WTC11 (cell line): Measurements from ENCODE around the gene ZSCAN21. TPM values are rescaled to one million over a fixed set of nuclear protein-coding genes. Genes with fewer than 3 reads are reported as not detected.

ENCODE experiments used
- ATAC-seq: fragments of 200-7000 bp; cut with Tn5 transposase; 2 replicates; pipeline ENCODE4 v1.10.0; 2021; ENCODE audit warnings: mild to moderate bottlenecking, moderate library complexity
- CTCF ChIA-PET: fragments of 300-600 bp; sonication (Branson Sonifier 250); formaldehyde crosslinking; loops from one replicate; lab custom pipeline; 2021; ENCODE audit warnings: antibody characterized with exemption; lab: Charles Lee
- POLR2A ChIA-PET: fragments of 350-600 bp; sonication (Branson Sonifier 250); formaldehyde crosslinking; loops from one replicate; lab custom pipeline; 2021; ENCODE audit warnings: antibody characterized with exemption; lab: Charles Lee
- DNase-seq: peaks from one replicate; pipeline ENCODE4 v3.0.0; 2021; ENCODE audit warnings: low spot score
- H3K27ac Mint-ChIP-seq: 2 replicates; pipeline ENCODE4 v1.8.0; 2021; ENCODE audit warnings: mixed read lengths
- H3K27me3 Mint-ChIP-seq: 2 replicates; pipeline ENCODE4 v1.8.0; 2021; ENCODE audit warnings: low read depth, mild to moderate bottlenecking, moderate library complexity, mixed read lengths
- H3K36me3 Mint-ChIP-seq: 2 replicates; pipeline ENCODE4 v1.8.0; 2021; ENCODE audit warnings: mixed read lengths
- H3K4me1 Mint-ChIP-seq: 2 replicates; pipeline ENCODE4 v1.8.0; 2022; ENCODE audit warnings: mixed read lengths
- H3K4me3 Mint-ChIP-seq: 2 replicates; pipeline ENCODE4 v1.8.0; 2021; ENCODE audit warnings: mild to moderate bottlenecking, moderate library complexity, mixed read lengths
- H3K9me3 Mint-ChIP-seq: 2 replicates; pipeline ENCODE4 v1.8.0; 2021; ENCODE audit warnings: mixed read lengths
- ATF3 ChIP-seq: sonication (generic); formaldehyde crosslinking; conservative IDR thresholded peaks from 2 replicates; pipeline ENCODE4 v1.8.1; 2022; ENCODE audit warnings: mild to moderate bottlenecking, missing genetic modification reagents
- ATF6 ChIP-seq: sonication (generic); formaldehyde crosslinking; IDR thresholded peaks from 2 replicates; pipeline ENCODE4 v1.8.1; 2023; ENCODE audit warnings: mild to moderate bottlenecking, missing genetic modification reagents
- E2F4 ChIP-seq: sonication (generic); formaldehyde crosslinking; IDR thresholded peaks from 2 replicates; pipeline ENCODE4 v1.8.1; 2022; ENCODE audit warnings: low read depth, mild to moderate bottlenecking, moderate library complexity, missing genetic modification reagents, borderline replicate concordance
- E2F5 ChIP-seq: sonication (generic); formaldehyde crosslinking; IDR thresholded peaks from 2 replicates; pipeline ENCODE4 v1.8.1; 2022; ENCODE audit warnings: mild to moderate bottlenecking, moderate library complexity, missing genetic modification reagents
- ERG ChIP-seq: fragments of 250-450 bp; sonication (Bioruptor Pico); IDR thresholded peaks from 2 replicates; pipeline ENCODE4 v1.8.0; 2021; ENCODE audit warnings: mild to moderate bottlenecking
- FOXP1 ChIP-seq: sonication (generic); formaldehyde crosslinking; IDR thresholded peaks from 2 replicates; pipeline ENCODE4 v1.8.0; 2022; ENCODE audit warnings: missing genetic modification reagents, mild to moderate bottlenecking, moderate library complexity, borderline replicate concordance
- IRF2 ChIP-seq: sonication (generic); formaldehyde crosslinking; IDR thresholded peaks from 2 replicates; pipeline ENCODE4 v1.8.0; 2022; ENCODE audit warnings: low read depth, missing genetic modification reagents, borderline replicate concordance
- JAZF1 ChIP-seq: fragments of 250-450 bp; sonication (Bioruptor Pico); IDR thresholded peaks from 2 replicates; pipeline ENCODE4 v1.9.0; 2021; ENCODE audit warnings: moderate library complexity, mild to moderate bottlenecking, inconsistent platforms
- MYBL2 ChIP-seq: sonication (generic); formaldehyde crosslinking; IDR thresholded peaks from 2 replicates; pipeline ENCODE4 v1.8.1; 2023; ENCODE audit warnings: mild to moderate bottlenecking, moderate library complexity, missing genetic modification reagents
- NR2C2 ChIP-seq: sonication (generic); formaldehyde crosslinking; IDR thresholded peaks from 2 replicates; pipeline ENCODE4 v1.8.0; 2022; ENCODE audit warnings: mild to moderate bottlenecking, missing genetic modification reagents
- PRDM15 ChIP-seq: sonication (generic); formaldehyde crosslinking; IDR thresholded peaks from 2 replicates; pipeline ENCODE4 v1.8.0; 2022; ENCODE audit warnings: missing genetic modification reagents
- SMAD4 ChIP-seq: sonication (generic); formaldehyde crosslinking; IDR thresholded peaks from 2 replicates; pipeline ENCODE4 v1.8.0; 2022; ENCODE audit warnings: mild to moderate bottlenecking, missing genetic modification reagents
- TP53 ChIP-seq: sonication (generic); formaldehyde crosslinking; IDR thresholded peaks from 2 replicates; pipeline ENCODE4 v1.8.1; 2023; ENCODE audit warnings: mild to moderate bottlenecking, missing genetic modification reagents
- USF2 ChIP-seq: sonication (generic); formaldehyde crosslinking; IDR thresholded peaks from 2 replicates; pipeline ENCODE4 v1.8.1; 2023; ENCODE audit warnings: mild to moderate bottlenecking, missing genetic modification reagents, moderate library complexity
- ZNF138 ChIP-seq: sonication (generic); formaldehyde crosslinking; conservative IDR thresholded peaks from 2 replicates; pipeline ENCODE4 v1.8.1; 2022; ENCODE audit warnings: mild to moderate bottlenecking, moderate library complexity, missing genetic modification reagents
- ZNF219 ChIP-seq: sonication (generic); formaldehyde crosslinking; IDR thresholded peaks from 2 replicates; pipeline ENCODE4 v1.8.0; 2023; ENCODE audit warnings: missing genetic modification reagents, mild to moderate bottlenecking, borderline replicate concordance
- ZNF281 ChIP-seq: sonication (generic); formaldehyde crosslinking; IDR thresholded peaks from 2 replicates; pipeline ENCODE4 v1.8.0; 2023; ENCODE audit warnings: mild to moderate bottlenecking, missing genetic modification reagents
- total RNA-seq: library from RNA; stranded (reverse); gene quantifications from 3 replicates; pipeline ENCODE4 v1.2.3, GENCODE V29; 2021

The ZSCAN21 gene
- total RNA-seq, 1 experiment from 2014 or later: 25.5 TPM

GRCh38 chr7:100051611-100052010 is 2.0 kb downstream of the ZSCAN21 start:
- H3K4me1 Mint-ChIP-seq: peaks cover 13% of the 10 kb centered on the region
- peak overlapping the region; percentile 48 for H3K4me3 Mint-ChIP-seq
- H3K27me3 Mint-ChIP-seq: no peaks in the 10 kb centered on the region
- DNase-seq (no peak), ATAC-seq (no peak)
- TF ChIP-seq ZNF219 (no peak), JAZF1 (no peak), SMAD4 (CRISPR knock-in tag) (no peak), MYBL2 (CRISPR knock-in tag) (no peak), E2F5 (CRISPR knock-in tag) (no peak), ZNF138 (CRISPR knock-in tag) (no peak)
- H3K9me3 Mint-ChIP-seq: no peaks in the 10 kb centered on the region
- peaks cover 7% of the 10 kb centered on the region; the same call in 1 of the 2 replicates for H3K36me3 Mint-ChIP-seq
- peak overlapping the region; percentile 60; the same call in 1 of the 2 replicates for H3K27ac Mint-ChIP-seq
- ChIA-PET CTCF (interaction anchor here (1.5 to 2.9 kb wide), 3 partner anchors 31 to 138 kb away, joined by 3 to 19 read pairs (median 8); no protein-coding TSS in a partner anchor), POLR2A (no interaction called here)

- Mint-ChIP-seq H3K27ac (no peak overlapping the region), H3K9me3 (no peaks in the 10 kb centered on the region), H3K4me3 (no peak overlapping the region), H3K27me3 (no peaks in the 10 kb centered on the region)
- TF ChIP-seq PRDM15 (CRISPR knock-in tag) (no peak), ZNF281 (CRISPR knock-in tag) (no peak), ERG (CRISPR knock-in tag) (no peak), IRF2 (CRISPR knock-in tag) (no peak), USF2 (CRISPR knock-in tag) (no peak), TP53 (CRISPR knock-in tag) (no peak), NR2C2 (CRISPR knock-in tag) (no peak), ATF3 (no peak), FOXP1 (CRISPR knock-in tag) (no peak), ATF6 (no peak), E2F4 (no peak)
- TF ChIP-seq, all 79 proteins: peak for 0
- peaks cover 13% of the 10 kb centered on the region for H3K4me1 Mint-ChIP-seq
- ChIA-PET CTCF (interaction anchor here (0.6 to 2.9 kb wide), 11 partner anchors 26 to 444 kb away, joined by 3 to 19 read pairs (median 3); partner anchors contain the start of gene GJC3), POLR2A (interaction anchor here (0.7 kb wide), 1 partner anchor 47 kb away, joined by 4 read pairs; no protein-coding TSS in a partner anchor)
- H3K36me3 Mint-ChIP-seq: peaks cover 22% of the 10 kb centered on the region
- no peak for DNase-seq
- ATAC-seq: peak; percentile 16
Observed at GRCh38 chr7:100053215-100053614, 3.6 kb downstream of the ZSCAN21 start.
